Upper lobe of left lung (tissue), 4 donors: ENCODE data around the gene AP3S2.

Experiments
- EP300 ChIP-seq, 4 donors: sonication (generic); formaldehyde crosslinking; IDR thresholded peaks; one replicate each; pipeline ENCODE4 v1.5.1; 2017; ENCODE audit warnings: antibody characterized with exemption in 4 of 4, control low read depth in 2 of 4
- POLR2A ChIP-seq, 4 donors: fragments of 450-650 bp; IDR thresholded peaks; one replicate each; pipeline ENCODE4 v1.5.1; 2016 to 2017; ENCODE audit warnings: antibody characterized with exemption in 4 of 4, mild to moderate bottlenecking in 2 of 4
- POLR2AphosphoS5 ChIP-seq, 2 donors: sonication (generic); formaldehyde crosslinking; IDR thresholded peaks; one replicate each; pipeline ENCODE4 v1.5.1; 2017; ENCODE audit warnings: antibody characterized with exemption in 2 of 2
- TF ChIP-seq, protein P1 (sequence below), 6 experiments: fragments of 450-650 bp in 4 of 6; fragments of 200-600 bp in 2 of 6; sonication (generic) in 2 of 6; IDR thresholded peaks; one replicate each; pipeline ENCODE4 v1.5.1; 2016 to 2019; ENCODE audit warnings: antibody characterized with exemption in 6 of 6

DNA sequence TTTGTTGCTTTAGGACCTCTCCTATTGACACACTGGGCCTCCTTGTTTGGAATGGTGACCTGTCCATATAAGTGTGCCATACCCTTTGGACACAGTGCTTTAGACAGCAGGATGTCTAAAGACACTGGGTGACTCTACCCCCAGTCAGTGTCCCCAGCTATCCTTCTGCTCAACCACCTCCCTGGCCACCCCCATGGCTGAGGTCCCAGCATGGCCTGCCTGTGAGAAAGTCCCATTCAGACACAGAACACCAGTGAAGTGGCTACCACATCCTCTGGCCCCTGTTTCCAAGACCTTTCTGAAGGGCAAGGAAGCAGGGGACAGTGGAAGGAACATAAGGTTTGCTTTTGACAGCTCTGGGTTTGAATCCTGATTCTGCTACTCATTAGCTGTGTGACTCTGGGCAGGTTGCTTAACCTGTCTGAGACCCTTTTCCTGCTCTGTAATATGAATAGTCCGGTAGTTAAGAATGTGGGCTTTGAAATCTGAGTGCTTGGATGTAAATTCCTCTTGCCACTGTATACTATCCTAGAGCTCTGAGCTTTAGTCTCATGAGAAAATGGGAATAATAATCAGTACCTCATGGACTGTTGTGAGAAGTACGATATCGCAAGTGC, 6.3 kb upstream of the AP3S2 start:
- TF ChIP-seq, protein P1, sequence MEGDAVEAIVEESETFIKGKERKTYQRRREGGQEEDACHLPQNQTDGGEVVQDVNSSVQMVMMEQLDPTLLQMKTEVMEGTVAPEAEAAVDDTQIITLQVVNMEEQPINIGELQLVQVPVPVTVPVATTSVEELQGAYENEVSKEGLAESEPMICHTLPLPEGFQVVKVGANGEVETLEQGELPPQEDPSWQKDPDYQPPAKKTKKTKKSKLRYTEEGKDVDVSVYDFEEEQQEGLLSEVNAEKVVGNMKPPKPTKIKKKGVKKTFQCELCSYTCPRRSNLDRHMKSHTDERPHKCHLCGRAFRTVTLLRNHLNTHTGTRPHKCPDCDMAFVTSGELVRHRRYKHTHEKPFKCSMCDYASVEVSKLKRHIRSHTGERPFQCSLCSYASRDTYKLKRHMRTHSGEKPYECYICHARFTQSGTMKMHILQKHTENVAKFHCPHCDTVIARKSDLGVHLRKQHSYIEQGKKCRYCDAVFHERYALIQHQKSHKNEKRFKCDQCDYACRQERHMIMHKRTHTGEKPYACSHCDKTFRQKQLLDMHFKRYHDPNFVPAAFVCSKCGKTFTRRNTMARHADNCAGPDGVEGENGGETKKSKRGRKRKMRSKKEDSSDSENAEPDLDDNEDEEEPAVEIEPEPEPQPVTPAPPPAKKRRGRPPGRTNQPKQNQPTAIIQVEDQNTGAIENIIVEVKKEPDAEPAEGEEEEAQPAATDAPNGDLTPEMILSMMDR (IDR thresholded peaks at IDR 0.05): no peak
- TF ChIP-seq POLR2AphosphoS5 (IDR thresholded peaks at IDR 0.05) (no peak), POLR2A (IDR thresholded peaks at IDR 0.05) (no peak), EP300 (IDR thresholded peaks at IDR 0.05) (no peak)
